SK-N-SH (cell line): ENCODE results near the gene MEGF8. TPM values are rescaled to one million over a fixed set of nuclear protein-coding genes. Genes with fewer than 3 reads are reported as not detected.

ENCODE experiments used
- CTCF ChIA-PET: fragments of 300-600, 350-600 bp; formaldehyde crosslinking; extraction: SDS; loops from one replicate; lab custom pipeline; 2021; lab: Yijun Ruan, JAX
- POLR2A ChIA-PET: fragments of 350-600 bp; sonication (Branson Sonifier 250); formaldehyde crosslinking; extraction: SDS; loops from one replicate; lab custom pipeline; 2020; ENCODE audit warnings: antibody characterized with exemption, inconsistent platforms; lab: Yijun Ruan, JAX
- DNase-seq: peaks from one replicate; pipeline ENCODE4 v3.0.0; 2012
- H2AFZ ChIP-seq: fragments of 200-600 bp; sonication (generic); 2 replicates; pipeline ENCODE4 v1.8.1; 2016; ENCODE audit warnings: antibody characterized with exemption, mild to moderate bottlenecking, low read depth
- H3F3A ChIP-seq: fragments of 200-600 bp; sonication (generic); replicated peaks from 2 replicates; pipeline ENCODE3; 2016; ENCODE audit warnings: antibody characterized with exemption, mild to moderate bottlenecking; ENCODE audit not compliant: insufficient read depth
- H3K27ac ChIP-seq, 2 experiments: fragments of 200-500 bp in 1 of 2; fragments of 200-600 bp in 1 of 2; sonication (Bioruptor generic) in 1 of 2; sonication (generic), shearing (Covaris generic) in 1 of 2; 2 replicates each; pipeline versions ENCODE4 v1.5.1 to v1.6.1; 2014 to 2016; ENCODE audit warnings: low read depth in 2 of 2, inconsistent platforms in 1 of 2, low read length in 1 of 2, mild to moderate bottlenecking in 1 of 2, mixed read lengths in 1 of 2
- H3K27me3 ChIP-seq: fragments of 200-600 bp; sonication (generic), shearing (Covaris generic); 2 replicates; pipeline ENCODE4 v1.6.1; 2016; ENCODE audit warnings: mixed run types; ENCODE audit not compliant: insufficient read depth
- H3K36me3 ChIP-seq, 2 experiments: fragments of 200-500 bp in 1 of 2; fragments of 200-600 bp in 1 of 2; sonication (Bioruptor generic) in 1 of 2; sonication (generic) in 1 of 2; replicated peaks in 1 of 2; 2 replicates each; pipeline versions ENCODE3 to v1.5.1; 2014 to 2016; ENCODE audit warnings: low read length in 1 of 2, mild to moderate bottlenecking in 1 of 2; ENCODE audit not compliant: insufficient read depth in 2 of 2, control insufficient read depth in 1 of 2
- H3K4me1 ChIP-seq, 2 experiments: fragments of 200-500 bp in 1 of 2; fragments of 200-600 bp in 1 of 2; sonication (Bioruptor generic) in 1 of 2; sonication (generic), shearing (Covaris generic) in 1 of 2; 2 replicates each; pipeline versions ENCODE4 v1.5.1 to v1.6.1; 2014 to 2016; ENCODE audit warnings: low read depth in 1 of 2, low read length in 1 of 2, mixed run types in 1 of 2; ENCODE audit not compliant: insufficient read depth in 2 of 2, control insufficient read depth in 1 of 2
- H3K4me2 ChIP-seq: fragments of 200-600 bp; sonication (generic), shearing (Covaris generic); 2 replicates; pipeline ENCODE4 v1.6.1; 2017; ENCODE audit warnings: mixed run types
- H3K4me3 ChIP-seq, 2 experiments: fragments of 200-500 bp in 1 of 2; fragments of 200-600 bp in 1 of 2; sonication (Bioruptor generic) in 1 of 2; sonication (generic), shearing (Covaris generic) in 1 of 2; 2 replicates each; pipeline versions ENCODE4 v1.5.1 to v1.8.1; 2014 to 2016; ENCODE audit warnings: low read depth in 2 of 2, inconsistent platforms in 1 of 2, low read length in 1 of 2, mild to moderate bottlenecking in 1 of 2, mixed read lengths in 1 of 2, moderate library complexity in 1 of 2
- H3K79me2 ChIP-seq: fragments of 200-600 bp; sonication (generic); 2 replicates; pipeline ENCODE4 v1.8.1; 2017; ENCODE audit warnings: mild to moderate bottlenecking; ENCODE audit not compliant: insufficient read depth
- H3K9ac ChIP-seq: fragments of 200-600 bp; sonication (generic); 2 replicates; pipeline ENCODE4 v1.6.1; 2017; ENCODE audit warnings: mixed run types
- H3K9me2 ChIP-seq: fragments of 200-600 bp; sonication (generic); 2 replicates; pipeline ENCODE4 v1.6.1; 2017; ENCODE audit warnings: mixed run types
- H3K9me3 ChIP-seq: fragments of 200-600 bp; sonication (generic); 2 replicates; pipeline ENCODE4 v1.6.1; 2017; ENCODE audit warnings: mixed run types, mild to moderate bottlenecking, moderate library complexity
- H4K20me1 ChIP-seq: fragments of 200-600 bp; sonication (generic); 2 replicates; pipeline ENCODE4 v1.6.1; 2017; ENCODE audit warnings: mild to moderate bottlenecking, mixed run types; ENCODE audit not compliant: insufficient read depth
- CTCF ChIP-seq: fragments of 200-600 bp; sonication (generic); IDR thresholded peaks from 2 replicates; pipeline ENCODE4 v1.6.1; 2017; ENCODE audit warnings: antibody characterized with exemption, mild to moderate bottlenecking, moderate library complexity
- ELF1 ChIP-seq: IDR thresholded peaks from 2 replicates; pipeline ENCODE4 v1.4.0; 2012
- EZH2phosphoT487 ChIP-seq: fragments of 200-600 bp; sonication (generic); IDR thresholded peaks from 2 replicates; pipeline ENCODE4 v1.6.1; 2017; ENCODE audit warnings: low read depth, mixed run types, mild to moderate bottlenecking, antibody characterized with exemption, moderate library complexity, borderline replicate concordance
- FOSL2 ChIP-seq: IDR thresholded peaks from 2 replicates; pipeline ENCODE4 v1.4.0; 2012; ENCODE audit warnings: low read depth, mild to moderate bottlenecking, moderate library complexity, borderline replicate concordance
- FOXM1 ChIP-seq: IDR thresholded peaks from 2 replicates; pipeline ENCODE4 v1.4.0; 2012; ENCODE audit warnings: low read depth, mild to moderate bottlenecking
- GATA2 ChIP-seq: sonication (generic); formaldehyde crosslinking; IDR thresholded peaks from 2 replicates; pipeline ENCODE4 v1.5.0; 2020; ENCODE audit warnings: mild to moderate bottlenecking, missing genetic modification reagents
- IRF3 ChIP-seq: fragments of 150-350 bp; IDR thresholded peaks from 2 replicates; pipeline ENCODE4 v1.6.1; 2016; ENCODE audit warnings: mild to moderate bottlenecking, low read depth, low read length
- MXI1 ChIP-seq: IDR thresholded peaks from 2 replicates; pipeline ENCODE4 v1.6.1; 2012; ENCODE audit warnings: mild to moderate bottlenecking, low read depth, low read length, improper control_type of control experiment
- NFIC ChIP-seq: IDR thresholded peaks from 2 replicates; pipeline ENCODE4 v1.4.0; 2012; ENCODE audit warnings: borderline replicate concordance
- RAD21 ChIP-seq: IDR thresholded peaks from 2 replicates; pipeline ENCODE4 v1.6.1; 2012; ENCODE audit warnings: mild to moderate bottlenecking, low read length
- REST ChIP-seq: IDR thresholded peaks from 2 replicates; pipeline ENCODE4 v1.6.1; 2012; ENCODE audit warnings: mild to moderate bottlenecking, low read depth, low read length, moderate library complexity
- RFX5 ChIP-seq: IDR thresholded peaks from 2 replicates; pipeline ENCODE4 v1.6.1; 2012; ENCODE audit warnings: mild to moderate bottlenecking, improper control_type of control experiment, low read length
- SMC3 ChIP-seq: IDR thresholded peaks from 2 replicates; pipeline ENCODE4 v1.6.1; 2012; ENCODE audit warnings: low read depth, low read length, improper control_type of control experiment
- TAF1 ChIP-seq: IDR thresholded peaks from 2 replicates; pipeline ENCODE4 v1.6.1; 2012; ENCODE audit warnings: low read depth, mild to moderate bottlenecking, low read length, moderate library complexity, borderline replicate concordance
- USF1 ChIP-seq: IDR thresholded peaks from 2 replicates; pipeline ENCODE4 v1.4.0; 2012; ENCODE audit warnings: low read depth, borderline replicate concordance
- YY1 ChIP-seq: IDR thresholded peaks from 2 replicates; pipeline ENCODE4 v1.4.0; 2012; ENCODE audit warnings: low read depth, mild to moderate bottlenecking
- WGBS: methylation state at CpG from one replicate; pipeline ENCODE4 v1.1.6; 2017; ENCODE audit warnings: low lambda C conversion rate; 5-methylcytosine and 5-hydroxymethylcytosine counted together
- polyA plus RNA-seq, 3 experiments: library from polyadenylated mRNA; depleted of rRNA; stranded (reverse); fragments of >200 nt; gene quantifications; 2 replicates each; pipeline ENCODE4 v1.2.3, GENCODE V29; 2012

The MEGF8 gene
- polyA plus RNA-seq, 1 of the 3 experiments (the other 2 are of a cell fraction) = 19.1 TPM

GRCh38 chr19:42290523-42291434 lies 34.7 kb upstream of the MEGF8 start:
- Histone ChIP-seq H3K4me1 (peaks cover 6 to 13% of the 10 kb centered on the region in 2 experiments; a peak in 2 of 4 replicates), H3K27me3 (no peaks in the 10 kb centered on the region), H3F3A (peaks cover 7% of the 10 kb centered on the region), H3K9me2 (no peaks in the 10 kb centered on the region), H2AFZ (no peak overlapping the region), H3K4me2 (no peak overlapping the region), H3K9me3 (no peaks in the 10 kb centered on the region), H3K79me2 (peaks cover 22% of the 10 kb centered on the region), H3K36me3 (peaks cover 30 to 85% of the 10 kb centered on the region in 2 experiments), H3K27ac (no peak overlapping the region; a peak in 1 of 4 replicates), H3K9ac (no peak overlapping the region), H4K20me1 (peaks cover 12% of the 10 kb centered on the region)
- WGBS = 88% methylated on average over 20 of the region's 31 CpGs
- POLR2A ChIA-PET = no interaction called here
- peak; percentile 88 for DNase-seq
- TF ChIP-seq MXI1 = no peak
- TF ChIP-seq USF1 = no peak
- TF ChIP-seq YY1 = no peak
- TF ChIP-seq IRF3 = no peak
- TF ChIP-seq RFX5 = no peak
- peak; percentile 56 for TF ChIP-seq RAD21
- no peak for TF ChIP-seq ELF1
- peak; percentile 50 for TF ChIP-seq SMC3
- TF ChIP-seq CTCF = peak; percentile 67
- TF ChIP-seq GATA2 (CRISPR knock-in tag) = no peak
- TF ChIP-seq NFIC = no peak
- no peak for TF ChIP-seq FOXM1
- TF ChIP-seq TAF1 = no peak
- TF ChIP-seq FOSL2 = no peak
- TF ChIP-seq REST = no peak
- no peak for TF ChIP-seq EZH2phosphoT487
- TF ChIP-seq, all 33 proteins: peak for 3
- H3K4me3 ChIP-seq = no peak overlapping the region
- CTCF ChIA-PET = interaction anchor here (1.1 to 9.5 kb wide), 4 partner anchors 12 to 182 kb away, joined by 4 to 60 read pairs (median 10); no protein-coding TSS in a partner anchor
